ENCODE measurements around the gene PDZD8.

Gene PDZD8

DNA sequence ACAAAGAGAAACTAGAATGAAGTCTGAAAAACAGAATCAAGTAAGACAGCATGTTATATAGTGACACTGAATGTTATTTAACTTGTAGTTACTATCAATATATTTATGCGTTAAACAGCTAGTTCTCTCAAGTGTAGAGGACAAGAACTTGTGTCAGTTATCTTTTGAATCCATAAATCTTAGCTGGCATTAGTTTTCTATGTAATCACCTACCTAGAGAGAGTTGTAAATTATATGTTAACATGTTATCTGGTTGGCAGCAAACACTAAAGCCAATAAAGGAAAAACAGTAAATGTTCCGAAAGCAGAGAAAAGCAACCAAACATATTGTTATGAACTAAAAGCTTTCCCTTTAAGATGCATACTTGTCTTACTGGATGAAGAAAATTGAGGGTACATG is 97.6 kb downstream of the PDZD8 start:
- TF ChIP-seq, protein P1, sequence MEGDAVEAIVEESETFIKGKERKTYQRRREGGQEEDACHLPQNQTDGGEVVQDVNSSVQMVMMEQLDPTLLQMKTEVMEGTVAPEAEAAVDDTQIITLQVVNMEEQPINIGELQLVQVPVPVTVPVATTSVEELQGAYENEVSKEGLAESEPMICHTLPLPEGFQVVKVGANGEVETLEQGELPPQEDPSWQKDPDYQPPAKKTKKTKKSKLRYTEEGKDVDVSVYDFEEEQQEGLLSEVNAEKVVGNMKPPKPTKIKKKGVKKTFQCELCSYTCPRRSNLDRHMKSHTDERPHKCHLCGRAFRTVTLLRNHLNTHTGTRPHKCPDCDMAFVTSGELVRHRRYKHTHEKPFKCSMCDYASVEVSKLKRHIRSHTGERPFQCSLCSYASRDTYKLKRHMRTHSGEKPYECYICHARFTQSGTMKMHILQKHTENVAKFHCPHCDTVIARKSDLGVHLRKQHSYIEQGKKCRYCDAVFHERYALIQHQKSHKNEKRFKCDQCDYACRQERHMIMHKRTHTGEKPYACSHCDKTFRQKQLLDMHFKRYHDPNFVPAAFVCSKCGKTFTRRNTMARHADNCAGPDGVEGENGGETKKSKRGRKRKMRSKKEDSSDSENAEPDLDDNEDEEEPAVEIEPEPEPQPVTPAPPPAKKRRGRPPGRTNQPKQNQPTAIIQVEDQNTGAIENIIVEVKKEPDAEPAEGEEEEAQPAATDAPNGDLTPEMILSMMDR (IDR thresholded peaks at IDR 0.05; ENCODE audit: insufficient read depth, low read depth, low read length, missing control alignments), result no peak
- no peak overlapping the region for H3K4me3 ChIP-seq (ENCODE audit: low read depth, low read length)
- DNase-seq (ENCODE audit: low read depth), result no peak

DNA sequence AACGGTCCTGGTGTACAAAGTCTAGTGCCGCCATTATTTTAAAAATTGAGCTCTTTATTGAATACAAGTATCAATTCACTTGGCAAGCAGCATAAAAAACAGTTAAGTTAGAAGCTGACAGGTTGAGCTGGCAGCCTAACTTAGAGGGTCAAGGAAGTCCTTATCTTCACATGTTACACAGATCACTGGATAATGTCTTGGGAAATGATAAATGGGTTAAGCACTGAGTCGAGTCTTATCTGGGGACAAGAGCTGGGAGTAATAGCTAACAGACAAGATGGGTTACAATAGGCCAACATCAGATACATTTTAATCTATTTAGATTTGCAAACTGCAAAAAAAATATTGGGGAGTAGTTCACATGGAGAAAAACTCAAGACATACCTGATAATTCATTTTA is 100.1 kb downstream of the PDZD8 start:
- DNase-seq (ENCODE audit: low read depth), result no peak
- no peak overlapping the region for H3K4me3 ChIP-seq (ENCODE audit: low read depth, low read length)
- TF ChIP-seq, protein P1 (IDR thresholded peaks at IDR 0.05; ENCODE audit: insufficient read depth, low read depth, low read length, missing control alignments), result no peak

DNA sequence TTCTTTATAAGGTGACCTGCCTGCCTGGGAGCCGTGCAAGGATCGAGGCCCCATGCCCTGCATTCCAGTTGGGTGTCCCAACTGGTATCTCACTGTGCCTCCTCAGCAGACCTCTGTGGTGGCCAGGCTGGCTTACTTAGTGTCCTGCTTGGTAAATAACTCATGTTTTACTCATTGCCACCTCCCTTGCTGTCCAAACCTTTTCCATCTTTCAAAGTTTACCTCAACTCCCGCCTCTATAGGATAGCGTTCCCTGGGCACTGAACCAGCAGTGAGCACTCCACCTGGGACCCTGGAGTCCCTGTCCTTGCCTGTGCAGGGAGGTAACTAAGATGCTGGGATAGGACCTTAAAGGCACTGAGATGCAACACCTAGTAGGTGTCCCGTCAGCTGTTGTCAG is 100.7 kb downstream of the PDZD8 start:
- no peak overlapping the region for H3K4me3 ChIP-seq (ENCODE audit: low read depth, low read length)
- DNase-seq (ENCODE audit: low read depth), result no peak
- TF ChIP-seq, protein P1 (IDR thresholded peaks at IDR 0.05; ENCODE audit: insufficient read depth, low read depth, low read length, missing control alignments), result no peak

- TF ChIP-seq, protein P1 (IDR thresholded peaks at IDR 0.05; ENCODE audit: insufficient read depth, low read depth, low read length, missing control alignments), result no peak
- no peak overlapping the region for H3K4me3 ChIP-seq (ENCODE audit: low read depth, low read length)
- no peak for DNase-seq (ENCODE audit: low read depth)
Observed at GRCh38 chr10:117273980-117274379, 101.3 kb downstream of the PDZD8 start.

GRCh38 chr10:117272195-117273076 is 102.8 kb downstream of the PDZD8 start:
- TF ChIP-seq, protein P1 (IDR thresholded peaks at IDR 0.05; ENCODE audit: insufficient read depth, low read depth, low read length, missing control alignments), result no peak
- no peak overlapping the region for H3K4me3 ChIP-seq (ENCODE audit: low read depth, low read length)
- no peak for DNase-seq (ENCODE audit: low read depth)

DNA sequence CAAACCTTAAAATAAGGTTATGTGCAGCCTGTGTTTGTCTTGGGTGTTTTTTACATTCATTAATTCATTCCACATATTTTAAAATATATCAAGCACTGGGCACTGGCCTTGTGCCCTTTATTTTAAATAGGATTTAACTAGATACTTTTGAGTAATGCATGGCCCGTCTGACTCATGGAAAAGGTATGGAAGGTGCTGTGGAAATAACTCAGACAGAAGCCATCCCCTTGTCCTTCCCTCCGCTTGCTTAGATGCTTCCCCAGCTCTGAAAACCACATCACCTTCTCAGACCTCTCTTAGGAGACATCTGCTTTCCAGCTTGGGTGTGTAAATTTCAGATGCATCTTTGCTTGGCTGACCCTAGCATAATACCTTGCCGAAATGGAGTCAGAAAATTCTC is 103.8 kb downstream of the PDZD8 start:
- DNase-seq (ENCODE audit: low read depth), result no peak
- TF ChIP-seq, protein P1 (IDR thresholded peaks at IDR 0.05; ENCODE audit: insufficient read depth, low read depth, low read length, missing control alignments), result no peak
- H3K4me3 ChIP-seq (ENCODE audit: low read depth, low read length), result no peak overlapping the region

DNA sequence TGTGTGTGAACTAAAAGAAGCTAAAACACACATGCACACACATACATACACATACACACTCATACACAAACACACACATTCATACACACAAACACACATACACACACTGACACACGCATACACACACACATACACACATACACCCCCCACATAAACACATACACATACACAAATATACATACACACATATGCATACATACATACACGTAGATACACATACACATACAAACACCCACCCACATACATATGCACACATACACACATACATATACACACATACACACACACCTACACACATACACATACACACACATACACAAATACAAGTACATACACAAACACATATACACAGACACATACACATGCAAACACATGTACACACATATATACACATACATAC is 106.3 kb downstream of the PDZD8 start:
- no peak for DNase-seq (ENCODE audit: low read depth)
- no peak overlapping the region for H3K4me3 ChIP-seq (ENCODE audit: low read depth, low read length)
- TF ChIP-seq, protein P1 (IDR thresholded peaks at IDR 0.05; ENCODE audit: insufficient read depth, low read depth, low read length, missing control alignments), result no peak

All from GM12865 (cell line).